CD4-positive, alpha-beta T cell treated with Interleukin-4 for 1 hour (primary cell): ENCODE results near the gene FGF12.
"Not testable (repeated sequence)": the region's sequence is repeated elsewhere in the genome, so short reads cannot be mapped to it uniquely, and the experiment has no call there.

Experiments
- DNase-seq, 2 donors: peaks; one replicate each; pipeline ENCODE4 v3.0.0-alpha.2; 2020 to 2022

Gene FGF12

GRCh38 chr3:192727032-192727847 lies at the start of gene FGF12:
FGF12 (minus strand) TSS chr3:192727541.
- no peak for DNase-seq

- not testable (repeated sequence) for DNase-seq
Measured at GRCh38 chr3:192774341-192774740, 47.0 kb upstream of the FGF12 start.

- DNase-seq: no peak
Measured at GRCh38 chr3:192772240-192772894, 45.0 kb upstream of the FGF12 start.

GRCh38 chr3:192758654-192759053 lies 31.3 kb upstream of the FGF12 start:
- no peak for DNase-seq

DNA sequence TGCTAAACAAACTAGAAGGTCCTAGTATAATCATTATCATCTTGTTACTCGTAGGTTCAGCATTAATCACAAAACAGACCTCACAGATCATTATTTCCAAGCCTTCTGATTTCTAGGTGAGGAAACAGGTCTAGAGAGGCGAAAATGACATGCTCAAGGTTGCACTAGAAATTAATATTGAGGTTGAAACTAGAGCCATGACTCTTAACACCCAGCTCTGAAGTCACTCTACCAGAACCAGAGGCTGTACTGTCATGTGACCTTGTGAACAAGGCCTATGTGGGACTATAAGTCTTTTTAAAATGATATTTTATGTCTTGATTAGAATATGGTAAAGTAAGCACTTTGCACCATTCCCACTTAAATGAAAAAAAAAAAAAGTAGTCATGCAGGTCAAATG lies 23.8 kb upstream of the FGF12 start:
- DNase-seq: no peak

DNA sequence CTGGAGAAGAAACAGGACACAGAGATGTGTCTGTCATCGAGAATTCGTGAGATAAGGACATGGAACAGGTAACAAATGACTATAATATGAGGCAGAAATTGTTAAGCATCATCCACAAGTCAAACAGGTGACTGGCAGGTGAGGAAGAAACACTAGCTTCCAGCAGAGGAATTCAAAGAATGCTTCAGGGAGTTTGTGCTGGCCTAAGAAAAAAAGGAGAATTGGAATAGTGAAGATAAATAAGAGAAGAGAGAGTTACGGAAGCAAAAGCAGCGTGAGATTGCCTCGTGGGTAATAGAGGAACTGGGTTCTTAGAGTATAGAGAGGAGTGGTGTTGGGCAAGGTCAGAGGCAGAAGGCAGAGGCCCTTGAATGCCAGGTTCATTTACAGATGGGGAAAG lies 22.9 kb upstream of the FGF12 start:
- DNase-seq: no peak

DNA sequence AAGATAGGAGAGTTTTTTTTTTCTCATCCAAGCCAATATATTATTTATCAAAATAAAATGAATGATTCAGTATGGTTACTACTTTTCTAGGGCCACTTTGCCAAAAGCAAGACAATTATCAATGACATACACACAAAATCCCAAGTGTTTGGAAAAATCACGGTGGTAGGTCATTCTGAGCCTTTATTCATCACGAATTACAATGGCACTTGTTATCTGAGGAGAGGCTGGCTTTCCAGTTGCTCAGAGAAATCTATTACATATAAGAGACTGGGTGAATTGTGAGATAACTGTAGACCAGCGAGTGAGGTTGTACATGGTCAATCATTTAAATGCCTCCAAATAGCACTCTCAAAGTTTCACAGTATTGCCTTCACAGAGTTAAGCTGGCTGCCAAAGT lies 20.4 kb upstream of the FGF12 start:
- no peak for DNase-seq

DNA sequence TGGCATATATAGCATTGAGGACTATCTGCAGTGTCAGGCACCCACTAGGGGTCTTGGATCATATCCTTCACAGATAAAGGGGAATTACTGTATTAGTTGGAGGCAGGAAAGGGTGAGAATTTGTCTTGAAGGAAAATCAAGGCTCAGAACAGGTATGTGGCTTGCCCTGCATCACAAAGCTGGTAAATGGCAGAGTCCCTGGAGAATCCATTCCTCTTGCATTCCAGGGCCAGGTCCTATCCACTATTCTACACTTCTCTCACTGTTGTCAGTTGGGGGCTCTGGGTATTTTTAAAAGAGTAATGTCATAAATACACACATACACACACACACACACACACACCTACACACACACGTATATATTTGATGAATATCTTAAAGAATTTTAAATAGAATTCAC lies 19.8 kb upstream of the FGF12 start:
- no peak for DNase-seq

DNA sequence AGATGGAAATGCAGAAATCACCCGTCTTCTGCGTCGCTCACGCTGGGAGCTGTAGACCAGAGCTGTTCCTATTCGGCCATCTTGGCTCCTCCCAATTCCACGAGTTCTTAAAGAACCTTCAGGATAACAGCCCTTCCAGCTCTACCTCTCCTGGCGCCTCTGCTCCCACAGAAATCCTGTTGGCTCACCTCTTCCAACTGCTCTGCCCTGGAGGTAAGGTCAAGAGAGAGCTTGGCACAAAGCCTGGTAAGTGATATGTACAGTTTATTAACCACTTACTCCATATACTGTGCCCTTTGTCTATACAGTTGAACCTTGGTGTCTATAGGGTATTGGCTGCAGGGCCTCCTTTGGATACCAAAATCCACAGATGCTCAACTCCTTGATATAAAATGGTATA lies 17.8 kb upstream of the FGF12 start:
- no peak for DNase-seq

DNA sequence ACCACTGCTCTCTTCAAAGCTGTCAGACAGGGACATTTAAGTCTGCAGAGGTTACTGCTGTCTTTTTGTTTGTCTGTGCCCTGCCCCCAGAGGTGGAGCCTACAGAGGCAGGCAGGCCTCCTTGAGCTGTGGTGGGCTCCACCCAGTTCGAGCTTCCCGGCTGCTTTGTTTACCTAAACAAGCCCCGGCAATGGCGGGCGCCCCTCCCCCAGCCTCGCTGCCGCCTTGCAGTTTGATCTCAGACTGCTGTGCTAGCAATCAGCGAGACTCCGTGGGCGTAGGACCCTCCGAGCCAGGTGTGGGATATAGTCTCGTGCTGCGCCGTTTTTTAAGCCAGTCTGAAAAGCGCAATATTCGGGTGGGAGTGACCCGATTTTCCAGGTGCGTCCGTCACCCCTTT lies 17.3 kb upstream of the FGF12 start:
- DNase-seq: not testable (repeated sequence)

GRCh38 chr3:192737506-192737905 lies 10.2 kb upstream of the FGF12 start:
- DNase-seq: no peak

- DNase-seq: no peak
Measured at GRCh38 chr3:192731233-192731632, 3.9 kb upstream of the FGF12 start.

DNA sequence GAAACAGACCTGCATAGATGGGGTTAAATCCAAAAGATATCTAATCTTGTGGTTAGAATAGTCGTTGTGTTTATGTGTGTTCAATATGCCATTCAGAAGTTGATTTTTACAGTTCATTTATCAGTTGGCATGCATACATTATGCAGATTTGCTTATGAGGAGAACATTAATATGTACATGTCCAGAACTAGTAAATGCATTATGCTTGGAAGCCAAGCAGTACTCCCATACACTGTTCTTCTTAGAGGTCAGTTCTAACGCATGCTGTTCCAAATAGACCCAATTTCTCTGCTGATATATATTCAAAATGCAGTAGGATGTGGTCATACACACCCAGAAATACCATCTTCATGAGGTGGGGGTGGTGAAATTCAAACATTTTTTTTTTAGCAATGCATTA lies 956 bp downstream of the FGF12 start:
- DNase-seq: no peak

GRCh38 chr3:192719964-192720363 lies 7.4 kb downstream of the FGF12 start:
- DNase-seq: no peak

DNA sequence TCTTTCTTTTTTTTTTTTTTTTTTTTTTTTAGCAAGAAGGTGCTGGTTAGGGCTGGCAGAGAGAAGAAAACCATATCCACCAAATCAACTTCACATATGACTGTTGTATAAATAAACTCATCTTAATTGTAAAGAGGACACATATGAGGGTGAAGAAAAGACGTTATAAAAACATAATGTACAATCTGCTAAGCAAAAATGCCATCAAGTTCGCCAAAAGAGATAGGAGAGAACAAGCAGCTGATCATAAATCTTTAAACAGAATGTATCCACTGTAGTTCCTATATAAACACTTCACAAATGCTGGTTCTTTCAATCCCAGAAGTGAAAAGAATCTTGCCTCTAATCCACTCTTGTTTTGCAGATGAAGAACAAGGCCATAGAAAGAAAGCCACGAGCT lies 9.2 kb downstream of the FGF12 start:
- DNase-seq: no peak

DNA sequence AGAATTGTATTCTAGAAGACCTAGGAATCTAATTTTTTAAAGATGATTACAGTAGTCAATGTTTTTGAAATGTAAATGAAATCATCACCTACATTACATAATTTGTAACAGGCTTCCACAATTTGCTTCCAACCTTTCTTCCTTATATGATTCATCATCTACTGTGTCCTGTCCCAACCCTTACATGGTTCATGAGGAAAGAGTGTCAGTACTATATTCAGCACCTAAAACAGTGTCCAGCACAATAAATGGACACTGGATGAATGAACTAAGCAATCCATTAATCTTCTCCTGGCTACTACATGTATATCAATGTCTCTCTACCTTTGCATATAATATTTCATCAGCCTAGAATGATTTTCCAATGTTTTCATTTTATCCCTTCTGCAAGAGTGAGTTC lies 12.2 kb downstream of the FGF12 start:
- DNase-seq: no peak

DNA sequence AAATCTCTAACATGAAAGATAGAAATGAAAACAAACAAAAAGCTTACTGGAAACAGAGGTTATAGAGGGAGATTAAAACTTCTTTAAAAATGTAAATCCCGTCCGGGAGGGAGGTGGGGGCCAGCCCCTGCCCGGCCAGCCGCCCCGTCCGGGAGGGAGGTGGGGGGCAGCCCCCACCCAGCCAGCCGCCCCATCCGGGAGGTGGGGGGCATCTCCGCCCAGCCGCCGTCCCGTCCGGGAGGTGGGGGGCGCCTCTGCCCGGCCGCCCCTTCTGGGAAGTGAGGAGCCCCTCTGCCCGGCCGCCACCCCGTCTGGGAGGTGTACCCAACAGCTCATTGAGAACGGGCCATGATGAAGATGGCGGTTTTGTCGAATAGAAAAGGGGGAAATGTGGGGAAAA lies 16.2 kb downstream of the FGF12 start:
- DNase-seq: not testable (repeated sequence)

GRCh38 chr3:192710366-192710765 lies 17.0 kb downstream of the FGF12 start:
- no peak for DNase-seq

- no peak for DNase-seq
Measured at GRCh38 chr3:192706272-192706671, 21.1 kb downstream of the FGF12 start.

DNA sequence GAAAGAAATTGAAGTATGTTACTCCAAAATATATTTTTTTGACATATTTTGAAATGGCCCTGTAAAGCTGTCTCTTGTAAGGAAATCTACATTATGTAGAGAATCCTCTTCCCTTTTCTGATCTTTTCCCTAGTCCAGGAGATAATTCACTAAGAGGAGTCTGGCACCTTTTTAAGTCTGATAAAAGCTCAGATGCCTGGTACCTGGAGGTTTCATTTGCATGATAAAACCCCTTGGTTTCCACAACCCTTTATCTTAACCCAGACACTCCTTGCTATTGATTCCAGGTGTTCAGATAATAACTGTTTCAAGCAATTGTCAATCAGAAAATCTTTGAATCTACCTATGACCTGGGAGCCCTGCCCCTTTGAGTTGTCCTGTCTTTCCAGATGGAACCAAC lies 26.5 kb downstream of the FGF12 start:
- DNase-seq: no peak

- no peak for DNase-seq
Measured at GRCh38 chr3:192696943-192697587, 30.3 kb downstream of the FGF12 start.

GRCh38 chr3:192687488-192688152 lies 39.7 kb downstream of the FGF12 start:
- no peak for DNase-seq

DNA sequence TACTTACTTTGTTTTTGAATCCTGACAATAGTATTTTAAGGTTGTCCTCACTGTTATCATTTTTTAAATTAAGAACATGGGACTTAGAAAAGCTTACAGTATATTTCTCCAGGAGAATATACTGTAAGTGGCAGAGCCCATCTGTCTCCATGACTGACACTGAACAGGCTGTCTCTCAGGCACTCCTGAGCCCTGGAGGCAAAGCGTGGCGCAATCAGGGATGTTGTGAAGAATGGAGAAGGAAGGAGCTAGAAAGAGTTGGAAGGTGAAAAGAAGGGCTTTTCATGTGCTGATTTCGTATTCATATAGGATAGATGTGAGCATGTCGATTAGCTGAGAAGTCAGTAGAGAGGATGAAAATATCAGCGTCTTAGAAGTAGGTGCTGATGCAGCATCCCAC lies 41.5 kb downstream of the FGF12 start:
- no peak for DNase-seq

GRCh38 chr3:192684151-192684550 lies 43.2 kb downstream of the FGF12 start:
- no peak for DNase-seq
